SU-DHL-6 (cell line): Measurements from ENCODE around the gene EPO.

Experiments used
- EZH2phosphoT487 ChIP-seq: fragments of 200-600 bp; sonication (generic), shearing (Covaris generic); conservative IDR thresholded peaks from 2 replicates; pipeline ENCODE4 v1.6.1; 2018; ENCODE audit warnings: mild to moderate bottlenecking, antibody characterized with exemption, low read length, moderate library complexity, mixed read lengths
- TF ChIP-seq, protein P1 (sequence below): fragments of 200-600 bp; sonication (generic); IDR thresholded peaks from one replicate; pipeline ENCODE4 v1.5.1; 2017; ENCODE audit warnings: antibody characterized with exemption, mild to moderate bottlenecking, low read length, moderate library complexity; ENCODE audit not compliant: insufficient read depth, poor library complexity, severe bottlenecking

DNA sequence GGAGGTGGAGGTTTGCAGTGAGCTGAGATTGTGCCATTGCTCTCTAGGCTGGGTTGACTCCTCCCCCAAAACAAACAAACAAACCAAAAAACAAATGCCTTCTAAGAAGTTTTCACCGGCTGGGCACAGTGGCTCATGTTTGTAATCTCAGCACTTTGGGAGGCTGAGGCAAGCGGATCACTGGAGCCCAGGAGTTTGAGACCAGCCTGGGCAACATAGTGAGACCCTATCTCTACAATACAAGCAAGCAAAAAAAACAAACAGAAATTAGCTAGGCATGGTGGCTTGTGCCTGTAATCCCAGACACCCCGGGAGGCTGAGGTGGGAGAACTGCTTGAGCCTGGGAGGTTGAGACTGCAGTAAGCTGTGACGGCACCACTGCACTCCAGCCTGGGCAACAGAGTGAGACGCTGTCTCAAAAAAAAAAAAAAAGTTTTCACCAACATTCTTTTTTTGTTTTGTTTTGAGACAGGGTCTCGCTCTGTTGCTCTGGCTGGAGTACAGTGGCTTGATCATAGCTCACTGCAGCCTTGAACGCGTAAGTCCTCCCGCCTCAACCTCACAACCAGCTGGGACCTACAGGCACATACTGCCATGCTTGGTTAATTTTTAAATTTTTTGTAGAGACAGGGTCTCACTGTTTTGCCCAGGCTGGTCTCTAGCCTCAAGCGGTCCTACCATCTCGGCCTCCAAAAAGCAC lies 11.8 kb downstream of the EPO start:
- TF ChIP-seq, protein P1, sequence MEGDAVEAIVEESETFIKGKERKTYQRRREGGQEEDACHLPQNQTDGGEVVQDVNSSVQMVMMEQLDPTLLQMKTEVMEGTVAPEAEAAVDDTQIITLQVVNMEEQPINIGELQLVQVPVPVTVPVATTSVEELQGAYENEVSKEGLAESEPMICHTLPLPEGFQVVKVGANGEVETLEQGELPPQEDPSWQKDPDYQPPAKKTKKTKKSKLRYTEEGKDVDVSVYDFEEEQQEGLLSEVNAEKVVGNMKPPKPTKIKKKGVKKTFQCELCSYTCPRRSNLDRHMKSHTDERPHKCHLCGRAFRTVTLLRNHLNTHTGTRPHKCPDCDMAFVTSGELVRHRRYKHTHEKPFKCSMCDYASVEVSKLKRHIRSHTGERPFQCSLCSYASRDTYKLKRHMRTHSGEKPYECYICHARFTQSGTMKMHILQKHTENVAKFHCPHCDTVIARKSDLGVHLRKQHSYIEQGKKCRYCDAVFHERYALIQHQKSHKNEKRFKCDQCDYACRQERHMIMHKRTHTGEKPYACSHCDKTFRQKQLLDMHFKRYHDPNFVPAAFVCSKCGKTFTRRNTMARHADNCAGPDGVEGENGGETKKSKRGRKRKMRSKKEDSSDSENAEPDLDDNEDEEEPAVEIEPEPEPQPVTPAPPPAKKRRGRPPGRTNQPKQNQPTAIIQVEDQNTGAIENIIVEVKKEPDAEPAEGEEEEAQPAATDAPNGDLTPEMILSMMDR = no peak
- TF ChIP-seq EZH2phosphoT487 = no peak
